Measurements from ENCODE around the gene FOSB.

Gene FOSB

GRCh38 chr19:45464852-45465441, 2.8 kb upstream of the FOSB start:
- no peak overlapping the region for H3K27ac ChIP-seq
- H3K36me3 ChIP-seq: no peaks in the 10 kb centered on the region
- H3K4me1 ChIP-seq: peaks cover 18 to 61% (median 57%) of the 10 kb centered on the region in 10 experiments
- no peak overlapping the region for H3K4me3 ChIP-seq
- no peak for TF ChIP-seq Cebpa-rat (IDR thresholded peaks at IDR 0.05)
- H3K4me2 ChIP-seq: peak overlapping the region in 8 of 11 experiments; percentile 16 to 48 (median 32); a peak in 13 of 22 replicates
- H3K27me3 ChIP-seq: peaks cover 0 to 8% (median 0%) of the 10 kb centered on the region in 11 experiments; a peak in 5 of 22 replicates
- H3K9ac ChIP-seq: peak overlapping the region in 2 of 11 experiments; percentile 29 to 44; a peak in 1 of 22 replicates
- H4K20me1 ChIP-seq: peaks cover 0 to 14% (median 7%) of the 10 kb centered on the region in 11 experiments; a peak in 13 of 22 replicates
- H3K9me3 ChIP-seq (replicated peaks in 1 of 11): no peaks in the 10 kb centered on the region

GRCh38 chr19:45467115-45467455, 711 bp upstream of the FOSB start:
- no peaks in the 10 kb centered on the region for H3K36me3 ChIP-seq
- H3K27ac ChIP-seq: peak overlapping the region; percentile 17 to 99 (median 58); a peak in 12 of 22 replicates
- no peaks in the 10 kb centered on the region for H3K9me3 ChIP-seq (replicated peaks in 1 of 11)
- H3K4me2 ChIP-seq: peak overlapping the region; percentile 99 to 100 (median 100)
- no peak for TF ChIP-seq Cebpa-rat (IDR thresholded peaks at IDR 0.05)
- H3K27me3 ChIP-seq: peaks cover 16 to 26% (median 18%) of the 10 kb centered on the region in 11 experiments
- peaks cover 21 to 60% (median 53%) of the 10 kb centered on the region in 10 experiments for H3K4me1 ChIP-seq
- H3K9ac ChIP-seq: peak overlapping the region; percentile 74 to 97 (median 82)
- peaks cover 0 to 25% (median 7%) of the 10 kb centered on the region in 11 experiments; a peak in 14 of 22 replicates for H4K20me1 ChIP-seq
- peak overlapping the region; percentile 64 to 84 (median 73) for H3K4me3 ChIP-seq

GRCh38 chr19:45468159-45468651, 409 bp downstream of the FOSB start:
- H3K27ac ChIP-seq: peak overlapping the region in 9 of 11 experiments; percentile 71 to 99 (median 86); a peak in 13 of 22 replicates

GRCh38 chr19:45468803-45469131, 971 bp downstream of the FOSB start:
- Histone ChIP-seq H3K27me3 (peaks cover 32 to 42% (median 35%) of the 10 kb centered on the region in 11 experiments), H3K4me3 (peak overlapping the region; percentile 64 to 84 (median 73)), H3K9me3 (replicated peaks in 1 of 11) (no peaks in the 10 kb centered on the region), H3K27ac (peak overlapping the region; percentile 71 to 99 (median 86)), H3K9ac (peak overlapping the region; percentile 74 to 97 (median 83)), H3K4me2 (peak overlapping the region; percentile 99 to 100 (median 100)), H3K4me1 (peaks cover 27 to 62% (median 55%) of the 10 kb centered on the region in 10 experiments), H4K20me1 (peaks cover 0 to 32% (median 11%) of the 10 kb centered on the region in 11 experiments; a peak in 15 of 22 replicates), H3K36me3 (no peaks in the 10 kb centered on the region)
- no peak for TF ChIP-seq Cebpa-rat (IDR thresholded peaks at IDR 0.05)

More at GRCh38 chr19:45468159-45468651, 409 bp downstream of the FOSB start:
- peaks cover 27 to 62% (median 55%) of the 10 kb centered on the region in 10 experiments for H3K4me1 ChIP-seq
- H3K9ac ChIP-seq: peak overlapping the region; percentile 74 to 97 (median 83)
- H3K4me3 ChIP-seq: peak overlapping the region; percentile 64 to 84 (median 73)
- no peaks in the 10 kb centered on the region for H3K9me3 ChIP-seq (replicated peaks in 1 of 11)
- no peaks in the 10 kb centered on the region for H3K36me3 ChIP-seq
- peaks cover 0 to 32% (median 11%) of the 10 kb centered on the region in 11 experiments; a peak in 15 of 22 replicates for H4K20me1 ChIP-seq
- H3K4me2 ChIP-seq: peak overlapping the region; percentile 99 to 100 (median 100)
- TF ChIP-seq Cebpa-rat (IDR thresholded peaks at IDR 0.05): no peak
- H3K27me3 ChIP-seq: peaks cover 26 to 37% (median 29%) of the 10 kb centered on the region in 11 experiments

GRCh38 chr19:45469132-45469944, 1.5 kb downstream of the FOSB start:
- peaks cover 38 to 48% (median 41%) of the 10 kb centered on the region in 11 experiments for H3K27me3 ChIP-seq
- H3K4me2 ChIP-seq: peak overlapping the region; percentile 99 to 100 (median 100)
- H3K9me3 ChIP-seq (replicated peaks in 1 of 11): no peaks in the 10 kb centered on the region
- H4K20me1 ChIP-seq: peaks cover 0 to 32% (median 11%) of the 10 kb centered on the region in 11 experiments; a peak in 15 of 22 replicates
- no peak for TF ChIP-seq Cebpa-rat (IDR thresholded peaks at IDR 0.05)
- peaks cover 27 to 61% (median 55%) of the 10 kb centered on the region in 10 experiments for H3K4me1 ChIP-seq
- peak overlapping the region; percentile 74 to 97 (median 83) for H3K9ac ChIP-seq
- peak overlapping the region; percentile 80 to 99 (median 86) for H3K27ac ChIP-seq
- H3K4me3 ChIP-seq: peak overlapping the region; percentile 64 to 84 (median 73)
- no peaks in the 10 kb centered on the region for H3K36me3 ChIP-seq

- peaks cover 46 to 56% (median 49%) of the 10 kb centered on the region in 11 experiments for H3K27me3 ChIP-seq
- no peak for TF ChIP-seq Cebpa-rat (IDR thresholded peaks at IDR 0.05)
- H3K36me3 ChIP-seq: no peaks in the 10 kb centered on the region
- peaks cover 0 to 36% (median 11%) of the 10 kb centered on the region in 11 experiments; a peak in 15 of 22 replicates for H4K20me1 ChIP-seq
- peak overlapping the region; percentile 98 to 100 (median 100) for H3K4me2 ChIP-seq
- no peaks in the 10 kb centered on the region for H3K9me3 ChIP-seq (replicated peaks in 1 of 11)
- peak overlapping the region; percentile 74 to 97 (median 83) for H3K9ac ChIP-seq
- peak overlapping the region; percentile 80 to 99 (median 86) for H3K27ac ChIP-seq
- peaks cover 27 to 54% (median 50%) of the 10 kb centered on the region in 10 experiments for H3K4me1 ChIP-seq
- peak overlapping the region; percentile 64 to 84 (median 73) for H3K4me3 ChIP-seq
These were observed 2.4 kb downstream of the FOSB start for GRCh38 chr19:45469945-45470761.

GRCh38 chr19:45470762-45471081, 2.9 kb downstream of the FOSB start:
- peaks cover 52 to 62% (median 55%) of the 10 kb centered on the region in 11 experiments for H3K27me3 ChIP-seq
- H3K4me3 ChIP-seq: peak overlapping the region in 4 of 10 experiments; percentile 64 to 84 (median 75); a peak in 3 of 20 replicates
- peak overlapping the region; percentile 98 to 100 (median 100) for H3K4me2 ChIP-seq
- peak overlapping the region in 6 of 11 experiments; percentile 74 to 94 (median 83); a peak in 6 of 22 replicates for H3K9ac ChIP-seq
- no peaks in the 10 kb centered on the region for H3K36me3 ChIP-seq
- no peak for TF ChIP-seq Cebpa-rat (IDR thresholded peaks at IDR 0.05)
- H4K20me1 ChIP-seq: peaks cover 0 to 36% (median 11%) of the 10 kb centered on the region in 11 experiments; a peak in 15 of 22 replicates
- H3K9me3 ChIP-seq (replicated peaks in 1 of 11): no peaks in the 10 kb centered on the region
- H3K27ac ChIP-seq: peak overlapping the region in 4 of 11 experiments; percentile 81 to 99 (median 83); a peak in 7 of 22 replicates
- peaks cover 27 to 57% (median 51%) of the 10 kb centered on the region in 10 experiments for H3K4me1 ChIP-seq

All from BLaER1 treated with 17β-estradiol and CSF1 and Interleukin-3, amounts not matched to agents 10 nM and 100 nM (cell line).